HepG2 (cell line): ENCODE data around the gene PLXNC1.

Experiments used
- CREM ChIP-seq, 2 experiments: sonication (generic) in 1 of 2; formaldehyde crosslinking in 1 of 2; IDR thresholded peaks; 2 replicates each; pipeline versions ENCODE4 v1.4.0 to v1.6.1; 2016 to 2020; ENCODE audit warnings: antibody characterized with exemption in 1 of 2, mild to moderate bottlenecking in 1 of 2, missing genetic modification reagents in 1 of 2
- CTCF ChIP-seq: sonication (generic); formaldehyde crosslinking; IDR thresholded peaks from 2 replicates; pipeline ENCODE4 v1.5.0; 2020; ENCODE audit warnings: mild to moderate bottlenecking, missing genetic modification reagents, moderate library complexity
- HMGXB4 ChIP-seq, 2 experiments: sonication (generic) in 1 of 2; formaldehyde crosslinking in 1 of 2; IDR thresholded peaks; 2 replicates each; pipeline versions ENCODE4 v1.4.0 to v1.6.1; 2018 to 2020; ENCODE audit warnings: missing genetic modification reagents in 2 of 2, borderline replicate concordance in 1 of 2, low read depth in 1 of 2, mild to moderate bottlenecking in 1 of 2, missing biosample characterization in 1 of 2
- MAZ ChIP-seq, 2 experiments: sonication (generic) in 1 of 2; formaldehyde crosslinking in 1 of 2; IDR thresholded peaks; 2 replicates each; pipeline versions ENCODE4 v1.5.0 to v1.6.1; 2012 to 2020; ENCODE audit warnings: low read depth in 2 of 2, mild to moderate bottlenecking in 2 of 2, borderline replicate concordance in 1 of 2, improper control_type of control experiment in 1 of 2, low read length in 1 of 2, missing genetic modification reagents in 1 of 2, moderate library complexity in 1 of 2
- PHB2 ChIP-seq: fragments of 450-650 bp; IDR thresholded peaks from 2 replicates; pipeline ENCODE4 v1.6.1; 2018; ENCODE audit not compliant: partially characterized antibody
- POGK ChIP-seq: sonication (generic); formaldehyde crosslinking; conservative IDR thresholded peaks from 2 replicates; pipeline ENCODE4 v1.8.0; 2022; ENCODE audit warnings: mild to moderate bottlenecking, moderate library complexity, missing genetic modification reagents
- ZNF282 ChIP-seq: fragments of 450-650 bp; IDR thresholded peaks from 2 replicates; pipeline ENCODE4 v1.6.1; 2018; ENCODE audit not compliant: partially characterized antibody

- no peak for TF ChIP-seq ZNF282
- no peak for TF ChIP-seq HMGXB4 (CRISPR knock-in tag; IDR thresholded peaks at IDR 0.05; ENCODE audit: borderline replicate concordance in 1 of 2, low read depth in 1 of 2)
- TF ChIP-seq MAZ (IDR thresholded peaks at IDR 0.05; ENCODE audit: borderline replicate concordance, low read depth, low read length), result no peak
- TF ChIP-seq MAZ (CRISPR knock-in tag; IDR thresholded peaks at IDR 0.05; ENCODE audit: low read depth), result no peak
- TF ChIP-seq CREM (IDR thresholded peaks at IDR 0.05), result no peak
- no peak for TF ChIP-seq CREM (CRISPR knock-in tag; IDR thresholded peaks at IDR 0.05)
- TF ChIP-seq CTCF, result no peak
- no peak for TF ChIP-seq POGK (CRISPR knock-in tag)
- TF ChIP-seq PHB2, result no peak
Observed at GRCh38 chr12:94163850-94164249, 15.5 kb downstream of the PLXNC1 start.
